Peyer's patch (tissue), 4 donors: ENCODE results near the gene MAD1L1.

Experiments
- POLR2A ChIP-seq, 2 donors: fragments of 450-650 bp; IDR thresholded peaks; one replicate each; pipeline ENCODE4 v1.5.1; 2017; ENCODE audit warnings: antibody characterized with exemption in 2 of 2, mild to moderate bottlenecking in 2 of 2, moderate library complexity in 2 of 2
- TF ChIP-seq, protein P1 (sequence below), 6 experiments: fragments of 450-650 bp in 4 of 6; fragments of 200-600 bp in 2 of 6; sonication (generic) in 1 of 6; IDR thresholded peaks; one replicate each; pipeline ENCODE4 v1.5.1; 2017 to 2019; ENCODE audit warnings: antibody characterized with exemption in 6 of 6, mild to moderate bottlenecking in 3 of 6, moderate library complexity in 1 of 6

DNA sequence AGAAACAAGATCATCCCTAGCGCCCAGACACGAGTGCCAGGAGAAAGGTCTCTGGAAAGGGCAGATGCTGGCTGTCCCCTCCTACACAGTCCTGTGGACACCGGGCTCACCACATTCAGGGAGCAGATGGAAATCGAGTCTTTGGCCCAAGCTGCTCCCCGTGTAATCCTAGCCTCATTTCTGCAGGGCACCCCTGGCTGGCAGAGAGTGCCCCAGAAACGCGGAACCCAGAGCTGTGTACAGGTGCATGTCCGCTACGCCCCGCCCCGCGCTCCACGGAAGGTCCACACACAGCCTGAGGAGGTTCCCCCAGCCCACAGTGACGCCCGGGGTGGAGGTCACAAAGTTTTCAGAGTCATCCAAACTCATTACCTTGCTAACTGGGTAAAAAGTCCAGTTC lies 202.8 kb downstream of the MAD1L1 start:
- TF ChIP-seq, protein P1, sequence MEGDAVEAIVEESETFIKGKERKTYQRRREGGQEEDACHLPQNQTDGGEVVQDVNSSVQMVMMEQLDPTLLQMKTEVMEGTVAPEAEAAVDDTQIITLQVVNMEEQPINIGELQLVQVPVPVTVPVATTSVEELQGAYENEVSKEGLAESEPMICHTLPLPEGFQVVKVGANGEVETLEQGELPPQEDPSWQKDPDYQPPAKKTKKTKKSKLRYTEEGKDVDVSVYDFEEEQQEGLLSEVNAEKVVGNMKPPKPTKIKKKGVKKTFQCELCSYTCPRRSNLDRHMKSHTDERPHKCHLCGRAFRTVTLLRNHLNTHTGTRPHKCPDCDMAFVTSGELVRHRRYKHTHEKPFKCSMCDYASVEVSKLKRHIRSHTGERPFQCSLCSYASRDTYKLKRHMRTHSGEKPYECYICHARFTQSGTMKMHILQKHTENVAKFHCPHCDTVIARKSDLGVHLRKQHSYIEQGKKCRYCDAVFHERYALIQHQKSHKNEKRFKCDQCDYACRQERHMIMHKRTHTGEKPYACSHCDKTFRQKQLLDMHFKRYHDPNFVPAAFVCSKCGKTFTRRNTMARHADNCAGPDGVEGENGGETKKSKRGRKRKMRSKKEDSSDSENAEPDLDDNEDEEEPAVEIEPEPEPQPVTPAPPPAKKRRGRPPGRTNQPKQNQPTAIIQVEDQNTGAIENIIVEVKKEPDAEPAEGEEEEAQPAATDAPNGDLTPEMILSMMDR (IDR thresholded peaks at IDR 0.05) = no peak
- no peak for TF ChIP-seq POLR2A (IDR thresholded peaks at IDR 0.05)
